RWPE1 (cell line): Measurements from ENCODE around the gene CD2AP.

ENCODE experiments used
- CTCF ChIA-PET: fragments of 350-600 bp; sonication (Branson Sonifier 250); formaldehyde crosslinking; extraction: SDS; loops from one replicate; lab custom pipeline; 2021; lab: Yijun Ruan, JAX
- POLR2A ChIA-PET: fragments of 400-600 bp; formaldehyde crosslinking; extraction: SDS; loops from one replicate; lab custom pipeline; 2020; ENCODE audit warnings: antibody characterized with exemption; ENCODE audit not compliant: low non-redundant PET; lab: Yijun Ruan, JAX
- DNase-seq: peaks from one replicate; pipeline ENCODE4 v3.0.0; 2012; ENCODE audit warnings: low spot score
- H3K27ac ChIP-seq: fragments of 450-650 bp; 2 replicates; pipeline ENCODE4 v1.5.1; 2017
- CTCF ChIP-seq: fragments of 450-650 bp; conservative IDR thresholded peaks from 2 replicates; pipeline ENCODE4 v1.5.1; 2017; ENCODE audit warnings: low read depth, mild to moderate bottlenecking

Gene CD2AP, protein sequence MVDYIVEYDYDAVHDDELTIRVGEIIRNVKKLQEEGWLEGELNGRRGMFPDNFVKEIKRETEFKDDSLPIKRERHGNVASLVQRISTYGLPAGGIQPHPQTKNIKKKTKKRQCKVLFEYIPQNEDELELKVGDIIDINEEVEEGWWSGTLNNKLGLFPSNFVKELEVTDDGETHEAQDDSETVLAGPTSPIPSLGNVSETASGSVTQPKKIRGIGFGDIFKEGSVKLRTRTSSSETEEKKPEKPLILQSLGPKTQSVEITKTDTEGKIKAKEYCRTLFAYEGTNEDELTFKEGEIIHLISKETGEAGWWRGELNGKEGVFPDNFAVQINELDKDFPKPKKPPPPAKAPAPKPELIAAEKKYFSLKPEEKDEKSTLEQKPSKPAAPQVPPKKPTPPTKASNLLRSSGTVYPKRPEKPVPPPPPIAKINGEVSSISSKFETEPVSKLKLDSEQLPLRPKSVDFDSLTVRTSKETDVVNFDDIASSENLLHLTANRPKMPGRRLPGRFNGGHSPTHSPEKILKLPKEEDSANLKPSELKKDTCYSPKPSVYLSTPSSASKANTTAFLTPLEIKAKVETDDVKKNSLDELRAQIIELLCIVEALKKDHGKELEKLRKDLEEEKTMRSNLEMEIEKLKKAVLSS

DNA sequence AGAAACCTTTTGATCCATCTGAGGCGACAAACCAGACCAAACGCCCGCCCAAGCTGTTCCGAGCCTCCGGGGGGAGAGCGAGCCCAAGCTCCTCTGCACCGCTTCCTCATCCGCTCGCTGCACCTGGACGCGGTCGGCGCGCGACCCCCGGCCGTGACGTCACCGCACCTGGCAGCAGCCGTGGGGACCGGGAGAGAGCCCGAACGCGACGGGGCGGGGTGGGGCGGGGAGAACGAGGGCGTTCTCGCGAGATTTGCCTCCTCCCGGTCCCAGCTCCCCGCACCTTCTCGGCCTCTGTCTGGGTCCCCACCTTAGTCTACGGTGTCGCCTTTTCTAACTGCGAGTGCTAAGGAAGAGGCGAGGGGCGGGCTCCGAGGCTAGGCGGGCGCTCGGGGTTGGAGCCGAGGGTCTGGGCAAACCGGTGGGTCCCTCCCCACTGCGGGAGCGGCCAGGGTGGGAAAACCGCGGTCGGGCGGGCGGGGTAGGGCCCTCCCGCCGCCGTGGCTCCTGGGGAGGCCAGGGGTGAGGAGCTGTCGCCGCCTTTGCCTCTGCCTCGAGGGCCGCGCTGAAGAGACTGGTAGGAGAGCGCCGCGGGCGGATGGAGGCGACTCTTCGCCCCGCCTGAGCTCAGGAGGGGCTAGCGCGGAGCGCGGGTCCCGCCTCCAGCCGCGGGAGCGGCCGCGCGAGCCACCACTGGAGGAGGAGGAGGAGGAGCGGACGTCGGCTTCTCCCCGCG lies at the start of gene CD2AP:
Gene CD2AP, plus strand, starts transcription at position 293 of the 736 bp plus-strand sequence. CDS start 456 bp downstream, outside the sequence.
- ChIA-PET CTCF (interaction anchor here (0.6 kb wide), 1 partner anchor 24 kb away, joined by 3 read pairs; no protein-coding TSS in a partner anchor), POLR2A (interaction anchor here (0.6 to 1.5 kb wide), 6 partner anchors 11 to 374 kb away, joined by 3 to 5 read pairs (median 3); no protein-coding TSS in a partner anchor)
- peak within 1 kb of the TSS; percentile 94 for H3K27ac ChIP-seq
- TF ChIP-seq CTCF: 0 out of 2 replicates have a peak, but pooled peaks have one; percentile 10
- peak; percentile 90 for DNase-seq

DNA sequence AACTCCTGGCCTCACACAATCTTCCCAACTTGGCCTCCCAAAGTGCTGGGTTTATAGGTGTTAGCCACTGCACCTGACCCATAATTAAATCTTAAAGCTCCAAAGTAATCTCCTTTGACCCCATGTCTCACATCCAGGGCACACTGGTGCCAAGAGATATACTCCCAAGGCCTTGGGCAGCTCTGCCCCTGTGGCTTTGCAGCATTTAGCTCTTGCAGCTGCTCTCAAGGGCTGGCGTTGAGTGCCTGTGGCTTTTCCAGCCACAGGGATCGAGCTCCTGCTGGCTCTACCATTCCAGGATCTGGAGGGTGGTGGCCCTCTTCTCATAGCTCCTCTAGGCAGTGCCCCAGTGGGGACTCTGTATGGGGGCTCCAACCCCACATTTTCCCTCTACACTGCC lies 49.3 kb upstream of the CD2AP start:
- H3K27ac ChIP-seq: no peak overlapping the region

DNA sequence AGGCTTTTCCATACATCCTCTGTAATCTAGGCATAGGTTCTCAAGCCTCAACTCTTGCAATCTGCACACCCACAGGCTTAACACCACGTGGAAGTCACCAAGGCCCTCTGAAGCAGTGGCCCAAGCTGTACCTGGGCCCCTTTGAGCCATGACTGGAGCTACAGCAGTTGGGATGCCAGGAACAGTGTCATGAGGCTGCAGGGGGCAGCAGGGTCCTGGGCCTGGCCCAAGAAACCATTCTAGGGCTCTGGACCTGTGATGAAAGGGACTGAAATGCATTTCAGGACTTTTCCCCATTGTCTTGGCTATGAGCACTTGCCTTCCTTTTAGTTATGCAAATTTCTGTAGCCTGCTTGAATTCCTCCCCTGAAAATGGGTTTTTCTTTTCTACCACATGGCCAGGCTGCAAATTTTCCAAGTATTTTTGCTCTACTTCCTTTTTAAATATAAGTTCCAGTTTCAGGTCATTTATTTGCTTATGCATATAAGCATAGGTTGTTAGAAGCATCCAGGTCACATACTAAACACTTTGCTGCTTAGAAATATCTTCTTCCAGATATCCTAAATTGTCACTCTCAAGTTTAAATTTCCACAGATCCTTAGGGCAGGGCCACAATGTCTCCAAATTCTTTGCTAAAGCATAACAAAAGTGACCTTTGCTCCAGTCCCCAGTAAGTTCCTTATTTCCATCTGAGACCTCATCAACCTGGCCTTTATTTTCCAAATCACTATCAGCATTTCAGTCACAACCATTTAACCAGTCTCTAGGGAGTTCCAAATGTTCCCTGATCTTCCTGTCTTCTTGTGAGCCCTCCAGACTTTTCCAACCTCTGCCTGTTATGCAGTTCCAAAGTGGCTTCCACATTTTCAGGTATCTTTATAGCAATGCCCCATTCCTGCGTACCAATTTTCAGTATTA lies 48.6 kb upstream of the CD2AP start:
- TF ChIP-seq CTCF: no peak
- DNase-seq: no peak
- CTCF ChIA-PET: interaction anchor here (0.6 to 0.7 kb wide), 2 partner anchors 24 to 300 kb away, joined by 3 to 6 read pairs; no protein-coding TSS in a partner anchor
- POLR2A ChIA-PET: no interaction called here
- no peak overlapping the region for H3K27ac ChIP-seq

More for the DNA sequence above, 49.3 kb upstream of the CD2AP start:
- DNase-seq: no peak
- TF ChIP-seq CTCF: no peak
- POLR2A ChIA-PET: no interaction called here
- CTCF ChIA-PET: interaction anchor here (0.6 to 0.7 kb wide), 2 partner anchors 25 to 300 kb away, joined by 3 to 6 read pairs; no protein-coding TSS in a partner anchor

DNA sequence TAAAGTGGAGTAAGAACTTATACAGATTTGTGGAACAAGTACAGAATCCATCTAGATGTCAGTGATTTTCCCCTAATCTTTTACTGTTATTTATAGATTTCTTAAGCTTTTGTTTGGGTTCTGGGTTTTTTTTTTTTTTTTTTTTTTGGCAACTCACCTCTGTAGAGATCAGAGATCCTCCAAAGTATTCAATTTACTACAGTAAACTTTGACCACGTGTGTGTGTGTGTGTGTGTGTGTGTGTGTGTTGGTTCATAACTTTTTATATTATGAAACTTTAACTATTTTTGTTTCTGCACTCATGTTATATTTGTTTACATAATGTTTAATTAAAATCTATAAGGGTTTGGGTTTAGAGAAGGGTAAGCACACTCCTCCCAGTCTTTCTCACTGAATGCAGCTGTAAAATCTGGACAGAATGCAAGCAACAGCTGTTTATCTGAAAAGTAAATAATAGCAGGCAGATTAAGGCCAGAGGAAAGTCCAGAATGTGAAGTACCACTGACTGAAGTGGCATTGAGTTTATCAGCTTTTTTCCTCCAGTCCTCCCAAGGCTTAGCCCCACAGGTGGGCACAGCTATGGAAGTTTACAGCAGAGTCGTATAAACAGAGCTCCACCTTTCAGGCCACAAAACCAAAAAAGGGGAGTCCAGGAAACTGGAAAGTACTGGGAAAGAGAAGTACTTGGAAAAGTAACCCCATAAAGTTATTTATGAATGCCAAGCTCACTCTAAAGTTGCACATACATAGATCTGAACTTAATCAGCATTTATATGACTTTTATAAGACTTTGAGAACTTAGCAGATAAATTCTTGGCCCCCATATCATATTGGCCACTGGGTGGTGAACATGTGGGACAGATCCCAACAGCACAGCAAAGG lies 43.0 kb upstream of the CD2AP start:
- POLR2A ChIA-PET: no interaction called here
- H3K27ac ChIP-seq: no peak overlapping the region
- TF ChIP-seq CTCF: no peak
- no peak for DNase-seq
- CTCF ChIA-PET: interaction anchor here (0.6 kb wide), 1 partner anchor 10 kb away, joined by 3 read pairs; no protein-coding TSS in a partner anchor

DNA sequence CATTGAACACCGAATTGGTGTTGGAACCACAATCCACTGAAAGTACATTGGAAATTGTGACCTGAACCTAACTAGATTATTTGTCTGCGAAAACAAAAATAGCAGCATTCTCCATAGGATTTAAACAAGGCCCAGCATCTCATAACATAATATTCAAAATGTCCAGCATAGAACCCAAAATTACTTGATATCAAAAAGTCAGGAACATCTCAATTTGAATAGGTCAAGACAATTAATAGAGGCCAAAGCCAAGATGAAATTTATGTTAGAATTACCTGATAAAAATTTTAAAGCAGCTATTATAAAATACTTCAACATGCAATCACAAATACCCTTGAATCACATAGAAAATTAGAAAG lies 42.4 kb upstream of the CD2AP start:
- TF ChIP-seq CTCF: no peak
- no peak overlapping the region for H3K27ac ChIP-seq
- DNase-seq: no peak
- ChIA-PET POLR2A (no interaction called here), CTCF (interaction anchor here (0.7 kb wide), 1 partner anchor 27 kb away, joined by 4 read pairs; no protein-coding TSS in a partner anchor)
